Activated CD8-positive, alpha-beta T cell treated with anti-CD3 and anti-CD28 coated beads for 36 hours (primary cell): ENCODE data around the gene KRT14. TPM values are rescaled to one million over a fixed set of nuclear protein-coding genes. Genes with fewer than 3 reads are reported as not detected.

Experiments used
- ATAC-seq: fragments of 200-7000 bp; cut with Tn5 transposase; one replicate; pipeline ENCODE4 v1.10.0; 2021; ENCODE audit warnings: mild to moderate bottlenecking, moderate library complexity
- CTCF ChIA-PET: fragments of 350-600 bp; sonication (Branson Sonifier 250); formaldehyde crosslinking; loops from one replicate; lab custom pipeline; 2021; ENCODE audit warnings: antibody characterized with exemption; lab: Charles Lee
- POLR2A ChIA-PET: fragments of 350-600 bp; sonication (Branson Sonifier 250); formaldehyde crosslinking; loops from one replicate; lab custom pipeline; 2021; ENCODE audit warnings: antibody characterized with exemption; lab: Charles Lee
- DNase-seq: peaks from one replicate; pipeline ENCODE4 v3.0.0-alpha.2; 2020
- H3K27ac Mint-ChIP-seq: one replicate; pipeline ENCODE4 v1.8.0; 2021; ENCODE audit warnings: mild to moderate bottlenecking, mixed read lengths
- H3K27me3 Mint-ChIP-seq: one replicate; pipeline ENCODE4 v1.8.0; 2021; ENCODE audit warnings: mixed read lengths
- H3K36me3 Mint-ChIP-seq: one replicate; pipeline ENCODE4 v1.8.0; 2021; ENCODE audit warnings: low read depth, mixed read lengths
- H3K4me1 Mint-ChIP-seq: one replicate; pipeline ENCODE4 v1.8.0; 2021; ENCODE audit warnings: low read depth, mixed read lengths
- H3K4me3 Mint-ChIP-seq: one replicate; pipeline ENCODE4 v1.8.0; 2021; ENCODE audit warnings: mild to moderate bottlenecking, moderate library complexity, mixed read lengths
- H3K9me3 Mint-ChIP-seq: one replicate; pipeline ENCODE4 v1.8.0; 2021; ENCODE audit warnings: mixed read lengths
- CTCF ChIP-seq: fragments of 200-600 bp; IDR thresholded peaks from one replicate; pipeline ENCODE4 v1.8.0; 2022; ENCODE audit warnings: antibody characterized with exemption, mild to moderate bottlenecking
- intact Hi-C: fragments of 100-400 bp; cut with micrococcal nuclease; formaldehyde crosslinking; loops from one replicate; pipeline ENCODE4 v1.10.0; 2022
- total RNA-seq, 2 experiments: library from RNA; stranded (reverse); gene quantifications; one replicate each; pipeline ENCODE4 v1.2.3, GENCODE V29; 2021

Gene KRT14
- total RNA-seq, 2 experiments from 2014 or later = not detected

GRCh38 chr17:41551365-41551764 lies 35.3 kb downstream of the KRT14 start:
- ChIA-PET CTCF (interaction anchor here (1.5 to 8.2 kb wide), 5 partner anchors 13 to 696 kb away, joined by 3 to 190 read pairs (median 45); no protein-coding TSS in a partner anchor), POLR2A (no interaction called here)
- H3K9me3 Mint-ChIP-seq = peaks cover 10% of the 10 kb centered on the region
- H3K27me3 Mint-ChIP-seq = peaks cover 4% of the 10 kb centered on the region
- peaks cover 20% of the 10 kb centered on the region for H3K4me1 Mint-ChIP-seq
- intact Hi-C loops = no loop called here
- no peaks in the 10 kb centered on the region for H3K36me3 Mint-ChIP-seq
- no peak for TF ChIP-seq CTCF
- H3K27ac Mint-ChIP-seq = no peak overlapping the region
- ATAC-seq (no peak), DNase-seq (no peak)
- no peak overlapping the region for H3K4me3 Mint-ChIP-seq

- POLR2A ChIA-PET = interaction anchor here (1.0 to 3.5 kb wide), 3 partner anchors 64 to 101 kb away, joined by 3 to 16 read pairs (median 3); no protein-coding TSS in a partner anchor
- Mint-ChIP-seq H3K27ac (no peak overlapping the region), H3K9me3 (peaks cover 10% of the 10 kb centered on the region), H3K4me1 (peaks cover 20% of the 10 kb centered on the region), H3K27me3 (peaks cover 2% of the 10 kb centered on the region), H3K36me3 (no peaks in the 10 kb centered on the region), H3K4me3 (no peak overlapping the region)
- no peak for DNase-seq
- no peak for ATAC-seq
- intact Hi-C loops = loop anchor here (1.0 kb wide), 1 partner anchor 99 kb away; no protein-coding TSS in a partner anchor
- TF ChIP-seq CTCF = no peak
- CTCF ChIA-PET = interaction anchor here (0.7 to 8.2 kb wide), 70 partner anchors 9 to 934 kb away, joined by 3 to 190 read pairs (median 5); partner anchors contain the start of genes JUP, KRT13, KRT14 and KRT17
These were observed 37.1 kb downstream of the KRT14 start for GRCh38 chr17:41549596-41550039.

GRCh38 chr17:41548844-41549595 lies 37.7 kb downstream of the KRT14 start:
- Mint-ChIP-seq H3K9me3 (peaks cover 10% of the 10 kb centered on the region), H3K27me3 (peaks cover 2% of the 10 kb centered on the region), H3K4me3 (peak overlapping the region; percentile 24), H3K36me3 (no peaks in the 10 kb centered on the region), H3K4me1 (peaks cover 20% of the 10 kb centered on the region), H3K27ac (peak overlapping the region; percentile 70)
- POLR2A ChIA-PET = interaction anchor here (1.0 to 3.5 kb wide), 5 partner anchors 10 to 117 kb away, joined by 3 to 16 read pairs (median 3); no protein-coding TSS in a partner anchor
- DNase-seq (peak; percentile 93), ATAC-seq (peak; percentile 86)
- CTCF ChIA-PET = interaction anchor here (0.6 to 8.2 kb wide), 88 partner anchors 9 to 934 kb away, joined by 3 to 190 read pairs (median 4); partner anchors contain the start of genes JUP, KRT13, KRT14 and KRT17
- peak; percentile 98 for TF ChIP-seq CTCF
- intact Hi-C loops = loop anchor here (1.0 kb wide), 1 partner anchor 99 kb away; no protein-coding TSS in a partner anchor

GRCh38 chr17:41547921-41548843 lies 38.5 kb downstream of the KRT14 start:
- peaks cover 20% of the 10 kb centered on the region for H3K4me1 Mint-ChIP-seq
- ATAC-seq (peak; percentile 81), DNase-seq (peak; percentile 90)
- peaks cover 10% of the 10 kb centered on the region for H3K9me3 Mint-ChIP-seq
- ChIA-PET POLR2A (interaction anchor here (1.1 to 3.5 kb wide), 3 partner anchors 11 to 118 kb away, joined by 3 to 16 read pairs (median 4); no protein-coding TSS in a partner anchor), CTCF (interaction anchor here (0.6 to 8.2 kb wide), 68 partner anchors 8 to 933 kb away, joined by 3 to 190 read pairs (median 5); partner anchors contain the start of genes JUP, KRT13, KRT14 and KRT19)
- H3K27ac Mint-ChIP-seq = no peak overlapping the region
- H3K36me3 Mint-ChIP-seq = no peaks in the 10 kb centered on the region
- TF ChIP-seq CTCF = no peak
- intact Hi-C loops = no loop called here
- peaks cover 2% of the 10 kb centered on the region for H3K27me3 Mint-ChIP-seq
- H3K4me3 Mint-ChIP-seq = no peak overlapping the region
